ENCODE measurements around the gene ZNF524. TPM values are rescaled to one million over a fixed set of nuclear protein-coding genes. Genes with fewer than 3 reads are reported as not detected.

ZNF524 gene
- total RNA-seq, 1 donor from 2014 or later, result 20.1 TPM

Other genes with a start within 250 kb of the ZNF524 start
- gene COX6B2, start 245.6 kb upstream of the ZNF524 start, total RNA-seq, result 0.56 TPM
- gene GARIN5B, start 237.0 kb upstream of the ZNF524 start, total RNA-seq, result not detected
- gene IL11, start 229.8 kb upstream of the ZNF524 start, total RNA-seq, result 0.24 TPM
- gene TMEM190, start 223.5 kb upstream of the ZNF524 start, total RNA-seq, result not detected
- 25.6 TPM for gene TMEM238, start 216.0 kb upstream of the ZNF524 start, total RNA-seq
- gene RPL28, start 214.4 kb upstream of the ZNF524 start, total RNA-seq, result 1,895 TPM
- 76.4 TPM for gene UBE2S, start 192.5 kb upstream of the ZNF524 start, total RNA-seq
- gene SHISA7, start 157.0 kb upstream of the ZNF524 start, total RNA-seq, result not detected
- gene ISOC2, start 138.6 kb upstream of the ZNF524 start, total RNA-seq, result 41.9 TPM
- not detected for gene C19orf85, start 135.5 kb upstream of the ZNF524 start, total RNA-seq
- 3.7 TPM for gene ZNF628, start 123.7 kb upstream of the ZNF524 start, total RNA-seq
- 7.5 TPM for gene NAT14, start 115.1 kb upstream of the ZNF524 start, total RNA-seq
- gene SSC5D, start 111.9 kb upstream of the ZNF524 start, total RNA-seq, result 0.24 TPM
- not detected for gene SBK2, start 63.2 kb upstream of the ZNF524 start, total RNA-seq
- 0.80 TPM for gene SBK3, start 54.7 kb upstream of the ZNF524 start, total RNA-seq
- gene ZNF579, start 19.4 kb upstream of the ZNF524 start, total RNA-seq, result 3.4 TPM
- gene FIZ1, start 771 bp upstream of the ZNF524 start, total RNA-seq, result 7.1 TPM
- 5.3 TPM for gene ZNF865, start 5.4 kb downstream of the ZNF524 start, total RNA-seq
- gene ZNF784, start 24.3 kb downstream of the ZNF524 start, total RNA-seq, result 3.8 TPM
- gene ZNF580, start 40.7 kb downstream of the ZNF524 start, total RNA-seq, result 13.5 TPM
- gene ZNF581, start 43.4 kb downstream of the ZNF524 start, total RNA-seq, result 21.7 TPM
- gene CCDC106, start 47.9 kb downstream of the ZNF524 start, total RNA-seq, result 4.7 TPM
- 108 TPM for gene U2AF2, start 54.7 kb downstream of the ZNF524 start, total RNA-seq
- gene EPN1, start 74.9 kb downstream of the ZNF524 start, total RNA-seq, result 91.9 TPM
- not detected for gene NLRP9, start 138.1 kb downstream of the ZNF524 start, total RNA-seq
- gene RFPL4A, start 158.8 kb downstream of the ZNF524 start, total RNA-seq, result not detected
- gene RFPL4AL1, start 168.8 kb downstream of the ZNF524 start, total RNA-seq, result not detected
- not detected for gene NLRP11, start 231.7 kb downstream of the ZNF524 start, total RNA-seq
- gene NLRP4, start 236.3 kb downstream of the ZNF524 start, total RNA-seq, result not detected

All from esophagus mucosa (tissue), 1 donor.